HepG2 (cell line): ENCODE results near the gene ELF1. TPM values are rescaled to one million over a fixed set of nuclear protein-coding genes. Genes with fewer than 3 reads are reported as not detected.
A peak's percentile ranks its signal among the peaks of the same experiment; 100 is the strongest.

Source experiments
- ARHGAP35 ChIP-seq: sonication (generic); formaldehyde crosslinking; IDR thresholded peaks from 2 replicates; pipeline ENCODE4 v1.9.0; 2022; ENCODE audit warnings: mild to moderate bottlenecking, inconsistent platforms, moderate library complexity, missing genetic modification reagents, borderline replicate concordance
- JDP2 ChIP-seq: sonication (generic); formaldehyde crosslinking; IDR thresholded peaks from 2 replicates; pipeline ENCODE4 v1.8.1; 2022; ENCODE audit warnings: missing genetic modification reagents, borderline replicate concordance
- KLF13 ChIP-seq: sonication (generic); formaldehyde crosslinking; IDR thresholded peaks from 2 replicates; pipeline ENCODE4 v1.4.0; 2020; ENCODE audit warnings: mild to moderate bottlenecking, missing genetic modification reagents
- MED1 ChIP-seq: sonication (generic); formaldehyde crosslinking; IDR thresholded peaks from 2 replicates; pipeline ENCODE4 v1.4.0; 2020; ENCODE audit warnings: missing genetic modification reagents
- RBFOX2 ChIP-seq: fragments of 200-400 bp; formaldehyde crosslinking; IDR thresholded peaks from 2 replicates; pipeline ENCODE4 v1.6.1; 2017; ENCODE audit warnings: low read depth, mild to moderate bottlenecking, low read length
- ZFYVE20 ChIP-seq: sonication (generic); formaldehyde crosslinking; IDR thresholded peaks from 2 replicates; pipeline ENCODE4 v1.8.0; 2023; ENCODE audit warnings: low read depth, mild to moderate bottlenecking, moderate library complexity, missing genetic modification reagents, borderline replicate concordance
- ZNF10 ChIP-seq: sonication (generic); formaldehyde crosslinking; IDR thresholded peaks from 2 replicates; pipeline ENCODE4 v1.4.0; 2020; ENCODE audit warnings: mild to moderate bottlenecking, low read depth, missing genetic modification reagents, borderline replicate concordance
- ZNF749 ChIP-seq: sonication (generic); formaldehyde crosslinking; IDR thresholded peaks from 2 replicates; pipeline ENCODE4 v1.8.0; 2022; ENCODE audit warnings: mild to moderate bottlenecking, missing genetic modification reagents, moderate library complexity, borderline replicate concordance
- polyA plus RNA-seq, 8 experiments: library from polyadenylated mRNA; depleted of rRNA in 3 of 8; stranded (reverse) in 7 of 8; unstranded in 1 of 8; fragments of >200 nt; fragmentation: Illumina TruSeq in 4 of 8; extraction: Trizol in 4 of 8; gene quantifications; 2 replicates each; pipeline versions ENCODE4 v1.2.1 to v1.2.3, GENCODE V29; 2011 to 2016; ENCODE audit warnings: low read depth in 4 of 8, missing spikeins in 1 of 8, mixed read lengths in 1 of 8; ENCODE audit not compliant: insufficient read depth in 1 of 8
- total RNA-seq, 5 experiments: library from RNA; depleted of rRNA; stranded (reverse); fragments of >200 nt; fragmentation: Illumina TruSeq; extraction: Trizol; gene quantifications; 2 replicates each; pipeline ENCODE4 v1.2.3, GENCODE V29; 2016; ENCODE audit warnings: low read depth in 1 of 5
- TF ChIP-seq, protein P1 (sequence below): sonication (generic); formaldehyde crosslinking; IDR thresholded peaks from 2 replicates; pipeline ENCODE4 v1.5.0; 2020; ENCODE audit warnings: mild to moderate bottlenecking, missing genetic modification reagents
- TF ChIP-seq, protein P2 (sequence below): sonication (generic); formaldehyde crosslinking; IDR thresholded peaks from 2 replicates; pipeline ENCODE4 v1.4.0; 2020; ENCODE audit warnings: missing genetic modification reagents, mild to moderate bottlenecking, borderline replicate concordance
- TF ChIP-seq, protein P3 (sequence below): sonication (generic); formaldehyde crosslinking; IDR thresholded peaks from 2 replicates; pipeline ENCODE4 v1.8.0; 2022; ENCODE audit warnings: mild to moderate bottlenecking, missing genetic modification reagents, borderline replicate concordance
- TF ChIP-seq, protein P4 (sequence below): sonication (generic); formaldehyde crosslinking; IDR thresholded peaks from 2 replicates; pipeline ENCODE4 v1.4.0; 2020; ENCODE audit warnings: missing genetic modification reagents, mild to moderate bottlenecking, borderline replicate concordance
- TF ChIP-seq, protein P5 (sequence below): sonication (generic); formaldehyde crosslinking; IDR thresholded peaks from 2 replicates; pipeline ENCODE4 v1.8.0; 2023; ENCODE audit warnings: mild to moderate bottlenecking, missing genetic modification reagents
- TF ChIP-seq, protein P6 (sequence below): sonication (generic); formaldehyde crosslinking; conservative IDR thresholded peaks from 2 replicates; pipeline ENCODE4 v1.8.0; 2022; ENCODE audit warnings: mild to moderate bottlenecking, moderate library complexity, missing genetic modification reagents

Gene ELF1
- total and polyA plus RNA-seq, 2 of the 13 experiments (the other 11 are each of a cell fraction or from before 2014, with no cell fraction given), result 24.6 to 71.5 TPM

DNA sequence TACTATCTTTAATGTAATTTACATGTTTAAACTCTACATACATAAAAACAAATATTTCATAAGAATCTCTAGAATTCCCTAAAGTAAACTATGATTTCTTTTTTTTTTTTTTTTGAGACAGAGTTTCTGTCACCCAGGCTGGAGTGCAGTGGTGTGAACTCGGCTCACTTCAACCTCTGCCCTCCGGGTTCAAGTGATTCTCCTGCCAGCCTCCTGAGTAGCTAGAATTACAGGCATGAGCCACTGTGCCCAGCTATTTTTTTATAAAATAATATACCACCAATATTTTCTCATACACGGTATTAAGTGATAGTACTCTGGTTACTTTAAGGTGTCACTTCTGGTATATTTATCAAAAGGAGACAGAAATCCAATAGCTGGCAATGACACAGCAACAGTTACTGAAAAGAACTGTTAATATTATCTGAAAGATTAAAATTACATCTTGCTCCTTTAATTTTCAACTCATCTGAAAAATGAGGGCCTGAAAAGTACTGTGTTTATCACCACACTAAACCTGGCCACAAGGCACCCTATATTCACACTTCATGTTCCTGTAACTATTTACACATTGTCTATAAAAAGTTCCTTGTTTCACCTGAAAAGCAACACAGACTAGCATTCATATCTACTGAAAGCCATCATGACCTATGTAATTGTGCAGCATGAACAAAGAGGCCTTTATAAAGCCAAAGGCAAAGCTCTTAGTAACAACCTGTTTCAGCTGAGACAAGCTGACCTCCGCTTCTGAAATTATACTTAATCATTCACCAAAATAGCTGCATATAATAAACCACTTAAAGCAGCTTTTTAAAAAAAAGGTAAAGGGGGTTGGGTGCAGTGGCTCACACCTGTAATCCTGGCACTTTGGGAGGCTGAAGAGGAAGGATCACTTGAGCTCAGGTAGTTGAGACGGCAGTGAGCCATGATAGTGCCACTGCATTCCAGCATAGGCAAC, 123.6 kb downstream of the ELF1 start (continued):
- TF ChIP-seq, protein P1, sequence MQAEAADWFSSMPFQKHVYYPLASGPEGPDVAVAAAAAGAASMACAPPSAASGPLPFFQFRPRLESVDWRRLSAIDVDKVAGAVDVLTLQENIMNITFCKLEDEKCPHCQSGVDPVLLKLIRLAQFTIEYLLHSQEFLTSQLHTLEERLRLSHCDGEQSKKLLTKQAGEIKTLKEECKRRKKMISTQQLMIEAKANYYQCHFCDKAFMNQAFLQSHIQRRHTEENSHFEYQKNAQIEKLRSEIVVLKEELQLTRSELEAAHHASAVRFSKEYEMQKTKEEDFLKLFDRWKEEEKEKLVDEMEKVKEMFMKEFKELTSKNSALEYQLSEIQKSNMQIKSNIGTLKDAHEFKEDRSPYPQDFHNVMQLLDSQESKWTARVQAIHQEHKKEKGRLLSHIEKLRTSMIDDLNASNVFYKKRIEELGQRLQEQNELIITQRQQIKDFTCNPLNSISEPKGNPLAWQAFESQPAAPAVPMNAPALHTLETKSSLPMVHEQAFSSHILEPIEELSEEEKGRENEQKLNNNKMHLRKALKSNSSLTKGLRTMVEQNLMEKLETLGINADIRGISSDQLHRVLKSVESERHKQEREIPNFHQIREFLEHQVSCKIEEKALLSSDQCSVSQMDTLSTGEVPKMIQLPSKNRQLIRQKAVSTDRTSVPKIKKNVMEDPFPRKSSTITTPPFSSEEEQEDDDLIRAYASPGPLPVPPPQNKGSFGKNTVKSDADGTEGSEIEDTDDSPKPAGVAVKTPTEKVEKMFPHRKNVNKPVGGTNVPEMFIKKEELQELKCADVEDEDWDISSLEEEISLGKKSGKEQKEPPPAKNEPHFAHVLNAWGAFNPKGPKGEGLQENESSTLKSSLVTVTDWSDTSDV (CRISPR knock-in tag), result no peak
- TF ChIP-seq ZFYVE20 (CRISPR knock-in tag) (no peak), ZNF749 (no peak), KLF13 (CRISPR knock-in tag) (no peak), ARHGAP35 (no peak), JDP2 (CRISPR knock-in tag) (no peak), ZNF10 (CRISPR knock-in tag) (no peak), MED1 (CRISPR knock-in tag) (peak; percentile 24; the same call in 1 of the 2 replicates), RBFOX2 (no peak)
- TF ChIP-seq, protein P2, sequence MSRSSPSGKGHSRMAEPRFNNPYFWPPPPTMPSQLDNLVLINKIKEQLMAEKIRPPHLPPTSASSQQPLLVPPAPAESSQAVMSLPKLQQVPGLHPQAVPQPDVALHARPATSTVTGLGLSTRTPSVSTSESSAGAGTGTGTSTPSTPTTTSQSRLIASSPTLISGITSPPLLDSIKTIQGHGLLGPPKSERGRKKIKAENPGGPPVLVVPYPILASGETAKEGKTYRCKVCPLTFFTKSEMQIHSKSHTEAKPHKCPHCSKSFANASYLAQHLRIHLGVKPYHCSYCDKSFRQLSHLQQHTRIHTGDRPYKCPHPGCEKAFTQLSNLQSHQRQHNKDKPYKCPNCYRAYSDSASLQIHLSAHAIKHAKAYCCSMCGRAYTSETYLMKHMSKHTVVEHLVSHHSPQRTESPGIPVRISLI (CRISPR knock-in tag), result peak; percentile 56; the same call in 1 of the 2 replicates
- TF ChIP-seq, protein P3, sequence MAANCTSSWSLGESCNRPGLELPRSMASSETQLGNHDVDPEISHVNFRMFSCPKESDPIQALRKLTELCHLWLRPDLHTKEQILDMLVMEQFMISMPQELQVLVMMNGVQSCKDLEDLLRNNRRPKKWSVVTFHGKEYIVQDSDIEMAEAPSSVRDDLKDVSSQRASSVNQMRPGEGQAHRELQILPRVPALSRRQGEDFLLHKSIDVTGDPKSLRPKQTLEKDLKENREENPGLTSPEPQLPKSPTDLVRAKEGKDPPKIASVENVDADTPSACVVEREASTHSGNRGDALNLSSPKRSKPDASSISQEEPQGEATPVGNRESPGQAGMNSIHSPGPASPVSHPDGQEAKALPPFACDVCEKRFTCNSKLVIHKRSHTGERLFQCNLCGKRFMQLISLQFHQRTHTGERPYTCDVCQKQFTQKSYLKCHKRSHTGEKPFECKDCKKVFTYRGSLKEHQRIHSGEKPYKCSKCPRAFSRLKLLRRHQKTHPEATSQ (CRISPR knock-in tag), result 0 out of 2 replicates have a peak, but pooled peaks have one; percentile 19
- TF ChIP-seq, protein P4, sequence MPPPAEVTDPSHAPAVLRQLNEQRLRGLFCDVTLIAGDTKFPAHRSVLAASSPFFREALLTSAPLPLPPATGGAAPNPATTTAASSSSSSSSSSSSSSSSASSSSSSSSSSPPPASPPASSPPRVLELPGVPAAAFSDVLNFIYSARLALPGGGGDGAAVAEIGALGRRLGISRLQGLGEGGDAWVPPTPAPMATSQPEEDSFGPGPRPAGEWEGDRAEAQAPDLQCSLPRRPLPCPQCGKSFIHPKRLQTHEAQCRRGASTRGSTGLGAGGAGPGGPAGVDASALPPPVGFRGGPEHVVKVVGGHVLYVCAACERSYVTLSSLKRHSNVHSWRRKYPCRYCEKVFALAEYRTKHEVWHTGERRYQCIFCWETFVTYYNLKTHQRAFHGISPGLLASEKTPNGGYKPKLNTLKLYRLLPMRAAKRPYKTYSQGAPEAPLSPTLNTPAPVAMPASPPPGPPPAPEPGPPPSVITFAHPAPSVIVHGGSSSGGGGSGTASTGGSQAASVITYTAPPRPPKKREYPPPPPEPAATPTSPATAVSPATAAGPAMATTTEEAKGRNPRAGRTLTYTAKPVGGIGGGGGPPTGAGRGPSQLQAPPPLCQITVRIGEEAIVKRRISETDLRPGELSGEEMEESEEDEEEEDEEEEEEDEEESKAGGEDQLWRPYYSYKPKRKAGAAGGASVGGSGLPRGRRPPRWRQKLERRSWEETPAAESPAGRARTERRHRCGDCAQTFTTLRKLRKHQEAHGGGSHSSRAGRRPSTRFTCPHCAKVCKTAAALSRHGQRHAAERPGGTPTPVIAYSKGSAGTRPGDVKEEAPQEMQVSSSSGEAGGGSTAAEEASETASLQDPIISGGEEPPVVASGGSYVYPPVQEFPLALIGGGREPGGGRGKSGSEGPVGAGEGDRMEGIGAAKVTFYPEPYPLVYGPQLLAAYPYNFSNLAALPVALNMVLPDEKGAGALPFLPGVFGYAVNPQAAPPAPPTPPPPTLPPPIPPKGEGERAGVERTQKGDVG (CRISPR knock-in tag), result no peak
- TF ChIP-seq, protein P5, sequence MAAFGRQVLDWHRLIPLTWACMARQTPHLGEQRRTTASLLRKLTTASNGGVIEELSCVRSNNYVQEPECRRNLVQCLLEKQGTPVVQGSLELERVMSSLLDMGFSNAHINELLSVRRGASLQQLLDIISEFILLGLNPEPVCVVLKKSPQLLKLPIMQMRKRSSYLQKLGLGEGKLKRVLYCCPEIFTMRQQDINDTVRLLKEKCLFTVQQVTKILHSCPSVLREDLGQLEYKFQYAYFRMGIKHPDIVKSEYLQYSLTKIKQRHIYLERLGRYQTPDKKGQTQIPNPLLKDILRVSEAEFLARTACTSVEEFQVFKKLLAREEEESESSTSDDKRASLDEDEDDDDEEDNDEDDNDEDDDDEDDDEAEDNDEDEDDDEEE (CRISPR knock-in tag), result no peak
- TF ChIP-seq, protein P6, sequence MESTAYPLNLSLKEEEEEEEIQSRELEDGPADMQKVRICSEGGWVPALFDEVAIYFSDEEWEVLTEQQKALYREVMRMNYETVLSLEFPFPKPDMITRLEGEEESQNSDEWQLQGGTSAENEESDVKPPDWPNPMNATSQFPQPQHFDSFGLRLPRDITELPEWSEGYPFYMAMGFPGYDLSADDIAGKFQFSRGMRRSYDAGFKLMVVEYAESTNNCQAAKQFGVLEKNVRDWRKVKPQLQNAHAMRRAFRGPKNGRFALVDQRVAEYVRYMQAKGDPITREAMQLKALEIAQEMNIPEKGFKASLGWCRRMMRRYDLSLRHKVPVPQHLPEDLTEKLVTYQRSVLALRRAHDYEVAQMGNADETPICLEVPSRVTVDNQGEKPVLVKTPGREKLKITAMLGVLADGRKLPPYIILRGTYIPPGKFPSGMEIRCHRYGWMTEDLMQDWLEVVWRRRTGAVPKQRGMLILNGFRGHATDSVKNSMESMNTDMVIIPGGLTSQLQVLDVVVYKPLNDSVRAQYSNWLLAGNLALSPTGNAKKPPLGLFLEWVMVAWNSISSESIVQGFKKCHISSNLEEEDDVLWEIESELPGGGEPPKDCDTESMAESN (CRISPR knock-in tag), result no peak
